ENCODE results near the gene BTG3. TPM values are rescaled to one million over a fixed set of nuclear protein-coding genes. Genes with fewer than 3 reads are reported as not detected.

Gene BTG3
- total RNA-seq, 1 donor from 2014 or later: 19.4 TPM

DNA sequence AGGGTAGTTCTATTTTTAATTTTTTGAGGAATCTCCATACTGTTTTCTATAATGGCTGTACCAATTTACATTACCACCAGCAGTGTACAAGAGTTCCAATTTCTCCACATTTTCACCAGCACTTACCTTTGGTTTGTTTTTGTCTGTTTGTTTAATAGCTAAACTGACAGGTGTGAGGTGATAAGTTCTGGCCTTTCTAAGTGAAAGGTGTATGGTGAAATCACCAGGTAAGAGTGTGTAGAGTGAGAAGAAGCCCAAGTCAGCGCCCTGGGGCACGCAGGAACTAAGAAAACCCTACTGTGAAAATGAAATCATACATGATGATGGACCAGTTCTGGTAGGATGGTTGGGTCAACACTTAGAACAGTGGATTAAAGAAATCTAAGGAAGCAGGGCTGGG lies 34.5 kb downstream of the BTG3 start:
- DNase-seq (ENCODE audit: low spot score in 2 of 2): no peak
- no peaks in the 10 kb centered on the region for H3K9me3 ChIP-seq
- no peak overlapping the region for H3K4me3 ChIP-seq
- H3K36me3 ChIP-seq: no peaks in the 10 kb centered on the region
- intact Hi-C loops (cut with DNase I): no loop called here
- no peak for TF ChIP-seq CTCF (IDR thresholded peaks at IDR 0.05)
- no peak overlapping the region for H3K27ac ChIP-seq
- no peaks in the 10 kb centered on the region for H3K27me3 ChIP-seq
- no peaks in the 10 kb centered on the region for H3K4me1 ChIP-seq

GRCh38 chr21:17577701-17578100 lies 35.0 kb downstream of the BTG3 start:
- intact Hi-C loops (cut with DNase I): no loop called here
- DNase-seq (ENCODE audit: low spot score in 2 of 2): no peak
- H3K4me3 ChIP-seq: no peak overlapping the region

DNA sequence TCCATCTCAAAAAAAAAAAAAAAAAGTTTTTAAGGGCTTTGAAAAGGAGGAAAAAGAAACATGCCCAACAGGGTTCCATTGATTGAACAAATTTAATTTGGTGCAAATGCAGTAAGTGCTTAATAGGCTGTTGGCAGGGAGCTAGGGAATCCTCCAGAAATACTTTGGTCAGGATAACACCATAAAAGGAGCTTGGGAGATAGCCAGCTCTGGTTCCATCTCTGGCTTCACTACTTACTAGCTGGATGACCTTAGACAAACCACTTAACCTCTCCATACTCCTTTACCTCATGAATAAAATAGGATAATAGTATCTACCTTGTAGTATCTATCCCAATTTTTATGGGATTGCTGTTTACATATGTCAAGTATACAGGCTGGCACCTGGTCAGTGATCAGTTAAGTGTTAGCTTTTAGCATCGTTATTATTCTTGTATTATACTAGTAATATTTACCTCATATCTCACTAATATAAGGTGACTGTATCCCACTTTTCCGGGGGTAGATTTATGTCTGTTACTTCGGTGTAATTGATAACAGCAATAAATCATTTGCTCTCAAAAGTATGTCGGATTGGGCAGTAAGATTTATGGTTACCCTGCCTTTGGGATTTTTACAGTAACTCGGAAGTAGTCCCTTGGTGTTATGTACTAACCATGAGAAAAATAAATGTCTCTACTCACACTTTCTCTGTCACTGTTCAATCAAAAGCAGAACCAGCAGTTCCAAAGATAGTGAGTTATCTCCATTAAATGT lies 36.4 kb downstream of the BTG3 start:
- H3K36me3 ChIP-seq: no peaks in the 10 kb centered on the region
- no peak overlapping the region for H3K4me3 ChIP-seq
- TF ChIP-seq CTCF (IDR thresholded peaks at IDR 0.05): no peak
- H3K27ac ChIP-seq: no peak overlapping the region
- intact Hi-C loops (cut with DNase I): no loop called here
- H3K27me3 ChIP-seq: no peaks in the 10 kb centered on the region
- no peak for DNase-seq (ENCODE audit: low spot score in 2 of 2)
- H3K4me1 ChIP-seq: no peaks in the 10 kb centered on the region
- H3K9me3 ChIP-seq: no peaks in the 10 kb centered on the region

More at GRCh38 chr21:17577701-17578100, 35.0 kb downstream of the BTG3 start:
- Histone ChIP-seq H3K36me3 (no peaks in the 10 kb centered on the region), H3K27ac (no peak overlapping the region), H3K27me3 (no peaks in the 10 kb centered on the region), H3K9me3 (no peaks in the 10 kb centered on the region), H3K4me1 (no peaks in the 10 kb centered on the region)
- TF ChIP-seq CTCF (IDR thresholded peaks at IDR 0.05): no peak

GRCh38 chr21:17575076-17575475 lies 37.6 kb downstream of the BTG3 start:
- Histone ChIP-seq H3K9me3 (no peaks in the 10 kb centered on the region), H3K4me1 (no peaks in the 10 kb centered on the region), H3K27me3 (no peaks in the 10 kb centered on the region), H3K36me3 (no peaks in the 10 kb centered on the region), H3K4me3 (no peak overlapping the region), H3K27ac (no peak overlapping the region)
- intact Hi-C loops (cut with DNase I): no loop called here
- DNase-seq (ENCODE audit: low spot score in 2 of 2): no peak
- TF ChIP-seq CTCF (IDR thresholded peaks at IDR 0.05): no peak

DNA sequence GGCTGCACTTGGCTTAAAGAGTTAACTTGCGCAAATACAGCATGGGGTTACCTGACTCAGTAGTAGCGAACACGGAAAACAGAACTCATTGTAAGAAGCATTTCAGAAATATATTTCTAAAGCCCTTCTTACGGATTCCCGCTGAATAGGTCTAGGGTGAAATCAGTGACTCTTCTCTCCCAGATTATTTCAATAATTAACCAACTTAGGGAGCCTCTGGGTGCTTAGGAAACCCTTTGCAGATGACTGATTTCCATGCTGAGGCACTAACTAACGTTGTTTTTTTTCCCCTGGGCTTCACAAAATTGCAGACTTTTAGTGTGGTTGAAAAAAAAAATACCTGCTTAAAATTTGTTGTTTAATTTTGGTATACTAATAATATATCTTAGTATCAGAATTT lies 40.3 kb downstream of the BTG3 start:
- H3K36me3 ChIP-seq: no peaks in the 10 kb centered on the region
- no peaks in the 10 kb centered on the region for H3K27me3 ChIP-seq
- DNase-seq (ENCODE audit: low spot score in 2 of 2): no peak
- no peak for TF ChIP-seq CTCF (IDR thresholded peaks at IDR 0.05)
- H3K27ac ChIP-seq: no peak overlapping the region
- no peaks in the 10 kb centered on the region for H3K9me3 ChIP-seq
- intact Hi-C loops (cut with DNase I): no loop called here
- no peaks in the 10 kb centered on the region for H3K4me1 ChIP-seq
- no peak overlapping the region for H3K4me3 ChIP-seq

Data from ascending aorta (tissue), 2 donors.